Karpas-422 (cell line): ENCODE data around the gene ZMIZ1. TPM values are rescaled to one million over a fixed set of nuclear protein-coding genes. Genes with fewer than 3 reads are reported as not detected.
A peak's percentile ranks its signal among the peaks of the same experiment; 100 is the strongest.

Experiments
- DNase-seq: peaks from one replicate; pipeline ENCODE4 v3.0.0-alpha.2; 2015
- H2AFZ ChIP-seq: fragments of 200-600 bp; sonication (generic); 2 replicates; pipeline ENCODE4 v1.6.1; 2014; ENCODE audit warnings: antibody characterized with exemption, low read length, mixed read lengths
- H3K27ac ChIP-seq: fragments of 200-600 bp; sonication (generic); 2 replicates; pipeline ENCODE4 v1.5.1; 2014; ENCODE audit warnings: mild to moderate bottlenecking, low read length, moderate library complexity
- H3K27me3 ChIP-seq: fragments of 200-600 bp; sonication (generic); 2 replicates; pipeline ENCODE4 v1.6.1; 2014; ENCODE audit warnings: low read length, mixed read lengths
- H3K36me3 ChIP-seq: fragments of 200-600 bp; sonication (generic); 2 replicates; pipeline ENCODE4 v1.6.1; 2014; ENCODE audit warnings: low read length, mixed read lengths; ENCODE audit not compliant: insufficient read depth
- H3K4me1 ChIP-seq: fragments of 200-600 bp; sonication (generic); 2 replicates; pipeline ENCODE4 v1.6.1; 2014; ENCODE audit warnings: mild to moderate bottlenecking, low read length, mixed read lengths
- H3K4me2 ChIP-seq: fragments of 200-600 bp; sonication (generic); 2 replicates; pipeline ENCODE4 v1.6.1; 2014; ENCODE audit warnings: low read length, low read depth, mild to moderate bottlenecking; ENCODE audit not compliant: poor library complexity, severe bottlenecking
- H3K4me3 ChIP-seq: fragments of 200-600 bp; sonication (generic); 2 replicates; pipeline ENCODE4 v1.5.1; 2014; ENCODE audit warnings: mild to moderate bottlenecking, antibody characterized with exemption, low read length, mixed read lengths
- H3K79me2 ChIP-seq: fragments of 200-600 bp; sonication (generic); 2 replicates; pipeline ENCODE4 v1.6.1; 2014; ENCODE audit warnings: mild to moderate bottlenecking, low read length, mixed read lengths
- H3K9ac ChIP-seq: fragments of 200-600 bp; sonication (generic); 2 replicates; pipeline ENCODE4 v1.6.0; 2014; ENCODE audit warnings: low read length
- H3K9me2 ChIP-seq: fragments of 200-600 bp; sonication (generic), shearing (Covaris generic); replicated peaks from 2 replicates; pipeline ENCODE4 v1.6.0; 2014; ENCODE audit warnings: mild to moderate bottlenecking, low read length, moderate library complexity; ENCODE audit not compliant: insufficient read depth
- H3K9me3 ChIP-seq: fragments of 300-700, 200-600 bp; sonication (generic); 2 replicates; pipeline ENCODE4 v1.6.1; 2014; ENCODE audit warnings: low read length, mixed read lengths
- H4K20me1 ChIP-seq: fragments of 200-600 bp; sonication (generic); 2 replicates; pipeline ENCODE4 v1.6.1; 2014; ENCODE audit warnings: mild to moderate bottlenecking, antibody characterized with exemption, low read length, low read depth; ENCODE audit not compliant: insufficient read depth
- total RNA-seq: library from RNA; depleted of rRNA; stranded (reverse); fragments of >200 nt; shearing (Covaris generic); gene quantifications from 2 replicates; pipeline ENCODE4 v1.2.3, GENCODE V29; 2014; ENCODE audit warnings: low replicate concordance

ZMIZ1 gene
- total RNA-seq, 1 experiment from 2014 or later: 73.1 TPM

- no peaks in the 10 kb centered on the region for H3K36me3 ChIP-seq
- peaks cover 19% of the 10 kb centered on the region; the same call in 1 of the 2 replicates for H4K20me1 ChIP-seq
- no peak overlapping the region for H2AFZ ChIP-seq
- no peaks in the 10 kb centered on the region for H3K9me3 ChIP-seq
- H3K4me1 ChIP-seq: peaks cover 27% of the 10 kb centered on the region
- H3K27ac ChIP-seq: no peak overlapping the region
- no peaks in the 10 kb centered on the region for H3K9me2 ChIP-seq
- DNase-seq: no peak
- no peaks in the 10 kb centered on the region for H3K79me2 ChIP-seq
- H3K4me2 ChIP-seq: no peak overlapping the region
- no peak overlapping the region for H3K9ac ChIP-seq
- no peaks in the 10 kb centered on the region for H3K27me3 ChIP-seq
- H3K4me3 ChIP-seq: no peak overlapping the region
Measured at GRCh38 chr10:79149345-79149661, 80.5 kb downstream of the ZMIZ1 start.

- Histone ChIP-seq H4K20me1 (peaks cover 24% of the 10 kb centered on the region; the same call in 1 of the 2 replicates), H3K27ac (no peak overlapping the region), H3K79me2 (no peaks in the 10 kb centered on the region), H3K9me2 (no peaks in the 10 kb centered on the region), H3K4me3 (no peak overlapping the region), H3K9ac (no peak overlapping the region), H3K36me3 (no peaks in the 10 kb centered on the region), H3K9me3 (no peaks in the 10 kb centered on the region), H2AFZ (no peak overlapping the region), H3K27me3 (no peaks in the 10 kb centered on the region), H3K4me1 (peaks cover 23% of the 10 kb centered on the region), H3K4me2 (no peak overlapping the region)
- DNase-seq: peak; percentile 63
Measured at GRCh38 chr10:79149662-79150443, 81.1 kb downstream of the ZMIZ1 start.

- Histone ChIP-seq H3K9ac (no peak overlapping the region), H3K4me2 (no peak overlapping the region), H4K20me1 (peaks cover 30% of the 10 kb centered on the region; the same call in 1 of the 2 replicates)
Measured at GRCh38 chr10:79150444-79150754, 81.6 kb downstream of the ZMIZ1 start.

GRCh38 chr10:79152423-79152817, 83.7 kb downstream of the ZMIZ1 start:
- Histone ChIP-seq H3K4me1 (peaks cover 17% of the 10 kb centered on the region), H4K20me1 (peaks cover 43% of the 10 kb centered on the region; the same call in 1 of the 2 replicates), H3K4me3 (no peak overlapping the region), H3K27ac (no peak overlapping the region), H3K9me2 (no peaks in the 10 kb centered on the region), H2AFZ (no peak overlapping the region), H3K4me2 (no peak overlapping the region), H3K79me2 (no peaks in the 10 kb centered on the region), H3K27me3 (no peaks in the 10 kb centered on the region), H3K9me3 (no peaks in the 10 kb centered on the region), H3K9ac (no peak overlapping the region), H3K36me3 (no peaks in the 10 kb centered on the region)
- no peak for DNase-seq

More at GRCh38 chr10:79150444-79150754, 81.6 kb downstream of the ZMIZ1 start:
- Histone ChIP-seq H2AFZ (no peak overlapping the region), H3K79me2 (no peaks in the 10 kb centered on the region), H3K9me2 (no peaks in the 10 kb centered on the region), H3K36me3 (no peaks in the 10 kb centered on the region), H3K4me1 (peaks cover 22% of the 10 kb centered on the region), H3K27me3 (no peaks in the 10 kb centered on the region), H3K27ac (no peak overlapping the region), H3K9me3 (no peaks in the 10 kb centered on the region), H3K4me3 (no peak overlapping the region)
- no peak for DNase-seq

GRCh38 chr10:79153745-79154144, 85.0 kb downstream of the ZMIZ1 start:
- Histone ChIP-seq H3K27me3 (no peaks in the 10 kb centered on the region), H2AFZ (no peak overlapping the region), H3K36me3 (no peaks in the 10 kb centered on the region), H3K9me3 (no peaks in the 10 kb centered on the region), H3K79me2 (no peaks in the 10 kb centered on the region), H4K20me1 (peaks cover 44% of the 10 kb centered on the region; the same call in 1 of the 2 replicates), H3K27ac (no peak overlapping the region), H3K4me2 (no peak overlapping the region), H3K4me3 (no peak overlapping the region), H3K9ac (no peak overlapping the region), H3K9me2 (no peaks in the 10 kb centered on the region), H3K4me1 (peaks cover 7% of the 10 kb centered on the region)
- DNase-seq: no peak

GRCh38 chr10:79155301-79156081, 86.7 kb downstream of the ZMIZ1 start:
- Histone ChIP-seq H3K4me1 (no peaks in the 10 kb centered on the region), H3K36me3 (no peaks in the 10 kb centered on the region), H3K79me2 (no peaks in the 10 kb centered on the region), H3K9me3 (no peaks in the 10 kb centered on the region), H3K27me3 (no peaks in the 10 kb centered on the region), H3K4me2 (no peak overlapping the region), H3K9me2 (no peaks in the 10 kb centered on the region), H3K27ac (no peak overlapping the region), H3K4me3 (no peak overlapping the region), H4K20me1 (peaks cover 48% of the 10 kb centered on the region; the same call in 1 of the 2 replicates), H3K9ac (no peak overlapping the region), H2AFZ (no peak overlapping the region)
- DNase-seq: no peak

- no peaks in the 10 kb centered on the region for H3K9me2 ChIP-seq
- H3K4me3 ChIP-seq: no peak overlapping the region
- no peak overlapping the region for H3K27ac ChIP-seq
- H3K9me3 ChIP-seq: no peaks in the 10 kb centered on the region
- H3K4me1 ChIP-seq: no peaks in the 10 kb centered on the region
- no peak overlapping the region for H2AFZ ChIP-seq
- H3K9ac ChIP-seq: no peak overlapping the region
- no peaks in the 10 kb centered on the region for H3K79me2 ChIP-seq
- H3K4me2 ChIP-seq: no peak overlapping the region
- peaks cover 49% of the 10 kb centered on the region; the same call in 1 of the 2 replicates for H4K20me1 ChIP-seq
- no peaks in the 10 kb centered on the region for H3K27me3 ChIP-seq
- no peaks in the 10 kb centered on the region for H3K36me3 ChIP-seq
- no peak for DNase-seq
Measured at GRCh38 chr10:79156334-79157274, 87.8 kb downstream of the ZMIZ1 start.

- H3K4me2 ChIP-seq: no peak overlapping the region
- H4K20me1 ChIP-seq: peaks cover 42% of the 10 kb centered on the region; the same call in 1 of the 2 replicates
- peaks cover 1% of the 10 kb centered on the region; the same call in 1 of the 2 replicates for H3K4me1 ChIP-seq
- no peaks in the 10 kb centered on the region for H3K9me2 ChIP-seq
- no peaks in the 10 kb centered on the region for H3K27me3 ChIP-seq
- no peak for DNase-seq
- H3K9ac ChIP-seq: no peak overlapping the region
- H3K27ac ChIP-seq: no peak overlapping the region
- no peak overlapping the region for H2AFZ ChIP-seq
- H3K36me3 ChIP-seq: no peaks in the 10 kb centered on the region
- H3K79me2 ChIP-seq: no peaks in the 10 kb centered on the region
- no peak overlapping the region for H3K4me3 ChIP-seq
- no peaks in the 10 kb centered on the region for H3K9me3 ChIP-seq
Measured at GRCh38 chr10:79158004-79158340, 89.2 kb downstream of the ZMIZ1 start.
